ENCODE data around the gene UTP14C. TPM values are rescaled to one million over a fixed set of nuclear protein-coding genes. Genes with fewer than 3 reads are reported as not detected.

The UTP14C gene
- total RNA-seq, 1 donor, result 14.7 TPM

GRCh38 chr13:52061587-52061986 is 37.1 kb downstream of the UTP14C start:
- TF ChIP-seq, protein P1, sequence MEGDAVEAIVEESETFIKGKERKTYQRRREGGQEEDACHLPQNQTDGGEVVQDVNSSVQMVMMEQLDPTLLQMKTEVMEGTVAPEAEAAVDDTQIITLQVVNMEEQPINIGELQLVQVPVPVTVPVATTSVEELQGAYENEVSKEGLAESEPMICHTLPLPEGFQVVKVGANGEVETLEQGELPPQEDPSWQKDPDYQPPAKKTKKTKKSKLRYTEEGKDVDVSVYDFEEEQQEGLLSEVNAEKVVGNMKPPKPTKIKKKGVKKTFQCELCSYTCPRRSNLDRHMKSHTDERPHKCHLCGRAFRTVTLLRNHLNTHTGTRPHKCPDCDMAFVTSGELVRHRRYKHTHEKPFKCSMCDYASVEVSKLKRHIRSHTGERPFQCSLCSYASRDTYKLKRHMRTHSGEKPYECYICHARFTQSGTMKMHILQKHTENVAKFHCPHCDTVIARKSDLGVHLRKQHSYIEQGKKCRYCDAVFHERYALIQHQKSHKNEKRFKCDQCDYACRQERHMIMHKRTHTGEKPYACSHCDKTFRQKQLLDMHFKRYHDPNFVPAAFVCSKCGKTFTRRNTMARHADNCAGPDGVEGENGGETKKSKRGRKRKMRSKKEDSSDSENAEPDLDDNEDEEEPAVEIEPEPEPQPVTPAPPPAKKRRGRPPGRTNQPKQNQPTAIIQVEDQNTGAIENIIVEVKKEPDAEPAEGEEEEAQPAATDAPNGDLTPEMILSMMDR (IDR thresholded peaks at IDR 0.05; ENCODE audit: insufficient read depth, low read length), result no peak
- DNase-seq (ENCODE audit: low read depth), result peak; percentile 35
- no peak overlapping the region for H3K4me3 ChIP-seq (ENCODE audit: low read depth, low read length)

DNA sequence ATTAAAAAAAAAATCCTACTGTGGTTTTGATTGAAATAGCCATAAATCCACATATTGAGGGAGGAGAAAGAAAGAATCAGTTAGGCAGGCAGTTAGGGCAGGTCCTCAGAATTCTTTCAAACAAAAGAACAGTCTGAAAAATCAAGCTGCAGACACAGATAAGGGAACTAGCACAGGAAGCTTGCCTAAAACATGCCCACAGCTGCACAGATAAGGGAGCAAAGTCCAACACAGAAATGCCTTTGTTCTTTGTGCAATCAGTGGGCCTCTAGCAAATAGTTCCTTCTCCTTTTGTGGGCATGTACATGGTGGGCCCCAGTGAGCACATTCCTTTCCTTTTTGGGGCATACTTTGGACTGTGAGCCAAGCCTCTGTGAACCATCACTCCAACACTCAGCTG is 42.7 kb downstream of the UTP14C start:
- DNase-seq (ENCODE audit: low read depth), result no peak
- no peak overlapping the region for H3K4me3 ChIP-seq (ENCODE audit: low read depth, low read length)
- TF ChIP-seq, protein P1 (IDR thresholded peaks at IDR 0.05; ENCODE audit: insufficient read depth, low read length), result no peak

DNA sequence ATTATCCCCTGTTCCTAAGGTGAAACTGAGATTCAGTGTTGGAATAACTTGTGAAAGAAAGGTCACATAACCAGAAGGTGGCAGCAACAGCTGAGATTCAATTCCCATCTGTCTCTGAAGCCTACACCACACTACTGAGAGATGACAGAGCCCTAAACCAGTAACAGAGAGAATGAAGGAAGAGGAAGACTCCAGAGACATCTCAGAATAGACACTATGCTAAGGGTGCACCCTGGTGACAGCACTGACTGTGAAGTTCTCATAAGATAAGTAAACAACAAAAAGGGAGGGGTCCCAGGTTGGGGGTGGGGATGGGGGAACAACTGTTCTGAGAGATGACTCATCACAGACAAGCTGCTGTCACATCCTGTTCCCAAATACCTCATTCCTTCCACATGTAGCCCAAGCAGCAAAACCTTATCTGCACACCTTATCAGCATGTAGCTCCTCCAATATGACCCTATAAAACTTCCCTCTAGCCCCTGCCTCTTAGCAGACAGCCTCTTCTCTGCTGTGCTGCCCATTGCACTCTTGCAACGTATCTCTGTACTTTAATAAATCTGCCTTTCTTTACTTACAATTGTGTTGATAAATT is 46.5 kb downstream of the UTP14C start:
- H3K4me3 ChIP-seq (ENCODE audit: low read depth, low read length), result no peak overlapping the region
- peak; percentile 57 for DNase-seq (ENCODE audit: low read depth)
- TF ChIP-seq, protein P1 (IDR thresholded peaks at IDR 0.05; ENCODE audit: insufficient read depth, low read length), result peak; percentile 30

Other genes starting within 250 kb of the UTP14C start
- 2.0 and 3.8 TPM in 2 replicates for gene DHRS12, start 220.5 kb upstream of the UTP14C start, total RNA-seq (ENCODE audit: low replicate concordance)
- not detected in 2 replicates for gene TMEM272, start 179.5 kb upstream of the UTP14C start, total RNA-seq (ENCODE audit: low replicate concordance)
- not detected in 2 replicates for gene CCDC70, start 162.7 kb upstream of the UTP14C start, total RNA-seq (ENCODE audit: low replicate concordance)
- 1.3 and 1.5 TPM in 2 replicates for gene ATP7B, start 13.2 kb upstream of the UTP14C start, total RNA-seq (ENCODE audit: low replicate concordance)
- 23.1 and 36.3 TPM in 2 replicates for gene ALG11, start 12.3 kb upstream of the UTP14C start, total RNA-seq (ENCODE audit: low replicate concordance)
- gene NEK5, start 104.4 kb downstream of the UTP14C start, total RNA-seq (ENCODE audit: low replicate concordance), result 0.45 TPM in 1 of 2 replicates, not detected in the other
- 12.3 and 33.9 TPM in 2 replicates for gene NEK3, start 134.9 kb downstream of the UTP14C start, total RNA-seq (ENCODE audit: low replicate concordance)

Data from fibroblast of the aortic adventitia (primary cell).